Smooth muscle cell (in vitro differentiated cells): ENCODE measurements around the gene RGS6. TPM values are rescaled to one million over a fixed set of nuclear protein-coding genes. Genes with fewer than 3 reads are reported as not detected.

Experiments used
- DNase-seq: peaks from one replicate; lab custom pipeline; 2025; ENCODE audit not compliant: unreplicated experiment; lab: John Stamatoyannopoulos, UW
- H2AFZ ChIP-seq: fragments of 200-600 bp; sonication (generic); 2 replicates; pipeline ENCODE4 v1.6.0; 2016; ENCODE audit warnings: antibody characterized with exemption, low read depth, mild to moderate bottlenecking
- H3F3A ChIP-seq: fragments of 200-600 bp; sonication (generic); 2 replicates; pipeline ENCODE4 v1.6.0; 2017; ENCODE audit warnings: antibody characterized with exemption, low read depth
- H3K27ac ChIP-seq: fragments of 200-600 bp; sonication (generic); 2 replicates; pipeline ENCODE4 v1.5.1; 2016; ENCODE audit warnings: low read depth, mild to moderate bottlenecking
- H3K27me3 ChIP-seq: fragments of 200-600 bp; sonication (generic); 2 replicates; pipeline ENCODE4 v1.6.1; 2016; ENCODE audit warnings: low read depth, mild to moderate bottlenecking
- H3K36me3 ChIP-seq: fragments of 200-600 bp; sonication (generic); 2 replicates; pipeline ENCODE4 v1.5.1; 2016; ENCODE audit warnings: low read depth
- H3K4me1 ChIP-seq: fragments of 200-600 bp; sonication (generic); 2 replicates; pipeline ENCODE4 v1.5.1; 2016; ENCODE audit warnings: low read depth
- H3K4me2 ChIP-seq: fragments of 200-600 bp; sonication (generic); 2 replicates; pipeline ENCODE4 v1.6.0; 2016; ENCODE audit warnings: mild to moderate bottlenecking
- H3K4me3 ChIP-seq: fragments of 200-600 bp; sonication (generic); 2 replicates; pipeline ENCODE4 v1.5.1; 2016; ENCODE audit warnings: mild to moderate bottlenecking
- H3K79me2 ChIP-seq: fragments of 200-600 bp; sonication (generic); 2 replicates; pipeline ENCODE4 v1.6.0; 2016; ENCODE audit warnings: low read depth, mild to moderate bottlenecking
- H3K9ac ChIP-seq: fragments of 200-600 bp; sonication (generic); 2 replicates; pipeline ENCODE4 v1.6.0; 2016; ENCODE audit warnings: low read depth
- H3K9me3 ChIP-seq: fragments of 200-600 bp; sonication (generic); replicated peaks from 2 replicates; pipeline ENCODE4 v1.5.1; 2016; ENCODE audit warnings: low read depth
- H4K20me1 ChIP-seq: fragments of 200-600 bp; sonication (generic); 2 replicates; pipeline ENCODE4 v1.6.0; 2016; ENCODE audit warnings: low read depth
- WGBS: methylation state at CpG from one replicate; pipeline ENCODE4 v1.1.7; 2016; ENCODE audit warnings: low lambda C conversion rate; 5-methylcytosine and 5-hydroxymethylcytosine counted together
- polyA plus RNA-seq: library from polyadenylated mRNA; unstranded; fragments of >200 nt; fragmentation: Nextera tagmentation; extraction: Ambion mirVana; gene quantifications from 2 replicates; pipeline ENCODE4 v1.2.1, GENCODE V29; 2016
- total RNA-seq: library from RNA; depleted of rRNA; stranded (reverse); fragments of >200 nt; gene quantifications from 2 replicates; pipeline ENCODE4 v1.2.3, GENCODE V29; 2014
- TF ChIP-seq, protein P1 (sequence below): fragments of 200-600 bp; sonication (generic); IDR thresholded peaks from 2 replicates; pipeline ENCODE4 v1.5.1; 2017; ENCODE audit warnings: borderline replicate concordance, mild to moderate bottlenecking, antibody characterized with exemption; ENCODE audit not compliant: insufficient read depth, poor library complexity, severe bottlenecking

The RGS6 gene
- total and polyA plus RNA-seq, 2 experiments from 2014 or later = 0.40 TPM; not detected in 1

- TF ChIP-seq, protein P1, sequence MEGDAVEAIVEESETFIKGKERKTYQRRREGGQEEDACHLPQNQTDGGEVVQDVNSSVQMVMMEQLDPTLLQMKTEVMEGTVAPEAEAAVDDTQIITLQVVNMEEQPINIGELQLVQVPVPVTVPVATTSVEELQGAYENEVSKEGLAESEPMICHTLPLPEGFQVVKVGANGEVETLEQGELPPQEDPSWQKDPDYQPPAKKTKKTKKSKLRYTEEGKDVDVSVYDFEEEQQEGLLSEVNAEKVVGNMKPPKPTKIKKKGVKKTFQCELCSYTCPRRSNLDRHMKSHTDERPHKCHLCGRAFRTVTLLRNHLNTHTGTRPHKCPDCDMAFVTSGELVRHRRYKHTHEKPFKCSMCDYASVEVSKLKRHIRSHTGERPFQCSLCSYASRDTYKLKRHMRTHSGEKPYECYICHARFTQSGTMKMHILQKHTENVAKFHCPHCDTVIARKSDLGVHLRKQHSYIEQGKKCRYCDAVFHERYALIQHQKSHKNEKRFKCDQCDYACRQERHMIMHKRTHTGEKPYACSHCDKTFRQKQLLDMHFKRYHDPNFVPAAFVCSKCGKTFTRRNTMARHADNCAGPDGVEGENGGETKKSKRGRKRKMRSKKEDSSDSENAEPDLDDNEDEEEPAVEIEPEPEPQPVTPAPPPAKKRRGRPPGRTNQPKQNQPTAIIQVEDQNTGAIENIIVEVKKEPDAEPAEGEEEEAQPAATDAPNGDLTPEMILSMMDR = no peak
- H3K4me3 ChIP-seq = no peak overlapping the region
- H3K4me1 ChIP-seq = no peaks in the 10 kb centered on the region
- no peak overlapping the region for H2AFZ ChIP-seq
- no peaks in the 10 kb centered on the region for H3K27me3 ChIP-seq
- no peak overlapping the region for H3K27ac ChIP-seq
- no peaks in the 10 kb centered on the region for H3K36me3 ChIP-seq
- H3K9ac ChIP-seq = no peak overlapping the region
- no peak overlapping the region for H3K4me2 ChIP-seq
- no peaks in the 10 kb centered on the region for H3K79me2 ChIP-seq
- WGBS = 83% methylated on average over 8 of the region's 8 CpGs
- H3K9me3 ChIP-seq = no peaks in the 10 kb centered on the region
- peaks cover 4% of the 10 kb centered on the region for H3F3A ChIP-seq
- no peaks in the 10 kb centered on the region for H4K20me1 ChIP-seq
- no peak for DNase-seq
These were observed 589.9 kb downstream of the RGS6 start for GRCh38 chr14:72521968-72522741.

- H4K20me1 ChIP-seq = no peaks in the 10 kb centered on the region
- no peaks in the 10 kb centered on the region for H3K4me1 ChIP-seq
- H3K4me3 ChIP-seq = no peak overlapping the region
- H3K9ac ChIP-seq = no peak overlapping the region
- TF ChIP-seq, protein P1 = no peak
- no peaks in the 10 kb centered on the region for H3K36me3 ChIP-seq
- DNase-seq = no peak
- H3K79me2 ChIP-seq = no peaks in the 10 kb centered on the region
- no peaks in the 10 kb centered on the region for H3K27me3 ChIP-seq
- no peak overlapping the region for H3K27ac ChIP-seq
- no peak overlapping the region for H3K4me2 ChIP-seq
- 96% methylated on average over 4 of the region's 4 CpGs for WGBS
- H2AFZ ChIP-seq = no peak overlapping the region
- no peaks in the 10 kb centered on the region for H3K9me3 ChIP-seq
- peaks cover 4% of the 10 kb centered on the region for H3F3A ChIP-seq
These were observed 590.6 kb downstream of the RGS6 start for GRCh38 chr14:72522847-72523246.

- H3F3A ChIP-seq = no peaks in the 10 kb centered on the region
- DNase-seq = no peak
- no peaks in the 10 kb centered on the region for H3K36me3 ChIP-seq
- TF ChIP-seq, protein P1 = no peak
- H3K4me2 ChIP-seq = no peak overlapping the region
- no peaks in the 10 kb centered on the region for H4K20me1 ChIP-seq
- no peaks in the 10 kb centered on the region for H3K4me1 ChIP-seq
- H3K9me3 ChIP-seq = no peaks in the 10 kb centered on the region
- H3K27me3 ChIP-seq = no peaks in the 10 kb centered on the region
- no peak overlapping the region for H2AFZ ChIP-seq
- no peak overlapping the region for H3K9ac ChIP-seq
- H3K4me3 ChIP-seq = no peak overlapping the region
- no peaks in the 10 kb centered on the region for H3K79me2 ChIP-seq
- H3K27ac ChIP-seq = no peak overlapping the region
- WGBS = 86% methylated on average over 5 of the region's 5 CpGs
These were observed 591.4 kb downstream of the RGS6 start for GRCh38 chr14:72523424-72524294.
